H9 (cell line): ENCODE results near the gene ANP32B. TPM values are rescaled to one million over a fixed set of nuclear protein-coding genes. Genes with fewer than 3 reads are reported as not detected.

ENCODE experiments used
- DNase-seq: peaks from one replicate; pipeline ENCODE4 v3.0.0-alpha.2; 2017
- H2AFZ ChIP-seq: one replicate; pipeline ENCODE4 v1.6.1; 2013; ENCODE audit warnings: mild to moderate bottlenecking, low read length, control low read depth, moderate library complexity
- H2AK5ac ChIP-seq: 2 replicates; pipeline ENCODE4 v1.6.1; 2013; ENCODE audit warnings: low read length, control low read depth, mixed read lengths; ENCODE audit not compliant: insufficient read length
- H2BK120ac ChIP-seq: one replicate; pipeline ENCODE4 v1.6.1; 2013; ENCODE audit warnings: low read depth, mild to moderate bottlenecking, low read length, control low read depth, inconsistent platforms; ENCODE audit not compliant: poor library complexity, severe bottlenecking
- H2BK12ac ChIP-seq: 2 replicates; pipeline ENCODE4 v1.6.1; 2013; ENCODE audit warnings: low read length, control low read depth, mixed read lengths, low read depth; ENCODE audit not compliant: insufficient read length
- H2BK15ac ChIP-seq: 2 replicates; pipeline ENCODE4 v1.6.1; 2013; ENCODE audit warnings: low read depth, low read length, control low read depth
- H2BK20ac ChIP-seq: one replicate; pipeline ENCODE4 v1.6.1; 2013; ENCODE audit warnings: low read depth, mild to moderate bottlenecking, low read length, control low read depth, inconsistent platforms; ENCODE audit not compliant: poor library complexity, severe bottlenecking
- H2BK5ac ChIP-seq: 2 replicates; pipeline ENCODE4 v1.6.1; 2013; ENCODE audit warnings: low read length, control low read depth, mixed read lengths; ENCODE audit not compliant: insufficient read length
- H3K14ac ChIP-seq: 2 replicates; pipeline ENCODE4 v1.6.1; 2013; ENCODE audit warnings: low read length, control low read depth; ENCODE audit not compliant: insufficient read depth
- H3K18ac ChIP-seq: 2 replicates; pipeline ENCODE4 v1.6.1; 2013; ENCODE audit warnings: low read depth, mild to moderate bottlenecking, mixed read lengths, low read length, control low read depth; ENCODE audit not compliant: insufficient read length
- H3K23ac ChIP-seq: 2 replicates; pipeline ENCODE4 v1.6.1; 2013; ENCODE audit warnings: low read length, control low read depth, mixed read lengths, low read depth; ENCODE audit not compliant: insufficient read length
- H3K23me2 ChIP-seq: 2 replicates; pipeline ENCODE4 v1.6.1; 2013; ENCODE audit warnings: low read depth, mild to moderate bottlenecking, mixed read lengths, low read length, control low read depth; ENCODE audit not compliant: insufficient read length, poor library complexity, severe bottlenecking
- H3K27ac ChIP-seq: 2 replicates; pipeline ENCODE4 v1.5.1; 2013; ENCODE audit warnings: low read length, control low read depth, mixed read lengths, low read depth; ENCODE audit not compliant: insufficient read length
- H3K27me3 ChIP-seq: 2 replicates; pipeline ENCODE4 v1.6.1; 2013; ENCODE audit warnings: low read length, control low read depth, inconsistent platforms; ENCODE audit not compliant: insufficient read depth
- H3K4ac ChIP-seq: 2 replicates; pipeline ENCODE4 v1.6.1; 2013; ENCODE audit warnings: low read depth, mild to moderate bottlenecking, control low read depth, inconsistent platforms, low read length, moderate library complexity
- H3K4me1 ChIP-seq: 2 replicates; pipeline ENCODE4 v1.6.1; 2013; ENCODE audit warnings: low read length, control low read depth, inconsistent platforms; ENCODE audit not compliant: insufficient read depth
- H3K4me2 ChIP-seq: 2 replicates; pipeline ENCODE4 v1.6.1; 2013; ENCODE audit warnings: low read length, control low read depth, mixed read lengths; ENCODE audit not compliant: insufficient read length, insufficient read depth
- H3K56ac ChIP-seq: 2 replicates; pipeline ENCODE4 v1.6.1; 2013; ENCODE audit warnings: low read depth, mild to moderate bottlenecking, mixed read lengths, low read length, control low read depth; ENCODE audit not compliant: insufficient read length
- H3K79me1 ChIP-seq: 2 replicates; pipeline ENCODE4 v1.6.1; 2013; ENCODE audit warnings: low read depth, mild to moderate bottlenecking, moderate library complexity, low read length, control low read depth, inconsistent platforms; ENCODE audit not compliant: insufficient read depth, poor library complexity, severe bottlenecking
- H3K79me2 ChIP-seq: 2 replicates; pipeline ENCODE4 v1.6.1; 2013; ENCODE audit warnings: low read length, control low read depth, inconsistent platforms; ENCODE audit not compliant: insufficient read depth
- H3K9ac ChIP-seq: 2 replicates; pipeline ENCODE4 v1.6.1; 2013; ENCODE audit warnings: low read length, control low read depth, mixed read lengths; ENCODE audit not compliant: insufficient read length; ENCODE audit errors: extremely low read depth
- H3K9me3 ChIP-seq: one replicate; pipeline ENCODE4 v1.6.1; 2013; ENCODE audit warnings: low read depth, low read length, inconsistent platforms; ENCODE audit not compliant: control insufficient read depth
- H3T11ph ChIP-seq: one replicate; pipeline ENCODE4 v1.6.1; 2013; ENCODE audit warnings: mild to moderate bottlenecking, low read length, control low read depth, inconsistent platforms
- H4K20me1 ChIP-seq: one replicate; pipeline ENCODE4 v1.6.1; 2013; ENCODE audit not compliant: control insufficient read depth, insufficient read length, insufficient read depth
- H4K5ac ChIP-seq: 2 replicates; pipeline ENCODE4 v1.6.1; 2013; ENCODE audit warnings: low read depth, mild to moderate bottlenecking, mixed read lengths, low read length, control low read depth; ENCODE audit not compliant: insufficient read length
- H4K8ac ChIP-seq: replicated peaks from 2 replicates; pipeline ENCODE4 v1.6.1; 2013; ENCODE audit warnings: low read length, control low read depth, mixed read lengths, low read depth; ENCODE audit not compliant: insufficient read length
- H4K91ac ChIP-seq: 2 replicates; pipeline ENCODE4 v1.6.1; 2013; ENCODE audit warnings: low read depth, mild to moderate bottlenecking, moderate library complexity, mixed read lengths, low read length, control low read depth; ENCODE audit not compliant: insufficient read length
- H3K27ac Mint-ChIP-seq, 3 experiments: 2 replicates in 2 of 3; 3 replicates in 1 of 3; pipeline ENCODE4 v1.8.0; 2020 to 2021; ENCODE audit warnings: mixed read lengths in 3 of 3, mild to moderate bottlenecking in 1 of 3, moderate library complexity in 1 of 3
- H3K27me3 Mint-ChIP-seq: 2 replicates; pipeline ENCODE4 v1.8.0; 2021; ENCODE audit warnings: low read depth, mild to moderate bottlenecking, moderate library complexity, mixed read lengths
- H3K36me3 Mint-ChIP-seq, 3 experiments: 2 replicates in 2 of 3; 3 replicates in 1 of 3; pipeline ENCODE4 v1.8.0; 2020 to 2021; ENCODE audit warnings: low read depth in 3 of 3, mixed read lengths in 3 of 3; ENCODE audit not compliant: insufficient read depth in 1 of 3
- H3K4me1 Mint-ChIP-seq, 2 experiments: 2 replicates each; pipeline ENCODE4 v1.8.0; 2020; ENCODE audit warnings: mixed read lengths in 2 of 2
- H3K4me3 Mint-ChIP-seq, 2 experiments: 2 replicates in 1 of 2; 3 replicates in 1 of 2; pipeline ENCODE4 v1.8.0; 2020 to 2021; ENCODE audit warnings: mild to moderate bottlenecking in 2 of 2, mixed read lengths in 2 of 2, moderate library complexity in 1 of 2
- H3K9me3 Mint-ChIP-seq, 2 experiments: 2 replicates in 1 of 2; 3 replicates in 1 of 2; pipeline ENCODE4 v1.8.0; 2020; ENCODE audit warnings: mild to moderate bottlenecking in 2 of 2, mixed read lengths in 2 of 2, moderate library complexity in 1 of 2
- CTCF ChIP-seq: fragments of 200-600 bp; sonication (generic); conservative IDR thresholded peaks from 3 replicates; pipeline ENCODE4 v1.8.0; 2021; ENCODE audit warnings: antibody characterized with exemption, mild to moderate bottlenecking
- WGBS: extraction: QIAGEN DNeasy Blood & Tissue Kit; methylation state at CpG from one replicate; pipeline ENCODE4 v1.1.7; 2013; ENCODE audit warnings: missing lambda C conversion rate, low lambda C conversion rate, mixed read lengths; ENCODE audit not compliant: insufficient read length; ENCODE audit errors: extremely low coverage; 5-methylcytosine and 5-hydroxymethylcytosine counted together
- total RNA-seq: library from RNA; stranded (reverse); gene quantifications from 2 replicates; pipeline ENCODE4 v1.2.1, GENCODE V29; 2021

Gene ANP32B
- total RNA-seq, 1 experiment from 2014 or later, result 91.6 TPM

- no peak overlapping the region for H2BK12ac ChIP-seq
- no peak overlapping the region for H3K9ac ChIP-seq
- H3K79me1 ChIP-seq, result no peaks in the 10 kb centered on the region
- no peak overlapping the region for H3K56ac ChIP-seq
- H2BK20ac ChIP-seq, result no peak overlapping the region
- no peak overlapping the region for H4K5ac ChIP-seq
- H3K36me3 Mint-ChIP-seq, result no peaks in the 10 kb centered on the region
- no peak overlapping the region for H3K27ac Mint-ChIP-seq
- no peaks in the 10 kb centered on the region for H3K79me2 ChIP-seq
- H3K4me1 Mint-ChIP-seq, result peaks cover 6 to 10% of the 10 kb centered on the region in 2 experiments
- H3K27ac ChIP-seq, result no peak overlapping the region
- H4K8ac ChIP-seq, result no peak overlapping the region
- no peak overlapping the region for H3K23ac ChIP-seq
- no peak overlapping the region for H2AK5ac ChIP-seq
- no peaks in the 10 kb centered on the region for H3K4me1 ChIP-seq
- H2BK15ac ChIP-seq, result no peak overlapping the region
- H3K18ac ChIP-seq, result no peak overlapping the region
- H3K4ac ChIP-seq, result no peak overlapping the region
- TF ChIP-seq CTCF, result peak; percentile 88
- H3K14ac ChIP-seq, result no peak overlapping the region
- H2BK120ac ChIP-seq, result no peak overlapping the region
- no peaks in the 10 kb centered on the region for H3K9me3 ChIP-seq
- H2BK5ac ChIP-seq, result no peak overlapping the region
- no peaks in the 10 kb centered on the region for H3K9me3 Mint-ChIP-seq
- H2AFZ ChIP-seq, result no peak overlapping the region
- no peaks in the 10 kb centered on the region for H3K23me2 ChIP-seq
- H3K4me3 Mint-ChIP-seq, result no peak overlapping the region
- H3K27me3 Mint-ChIP-seq, result peaks cover 39% of the 10 kb centered on the region
- no peaks in the 10 kb centered on the region for H4K20me1 ChIP-seq
- WGBS, result no CpG with 5 or more reads among the region's 20 CpGs
- DNase-seq, result peak; percentile 84
- no peak overlapping the region for H4K91ac ChIP-seq
- H3K4me2 ChIP-seq, result peak overlapping the region; percentile 35
- H3K27me3 ChIP-seq, result no peaks in the 10 kb centered on the region
- no peak overlapping the region for H3T11ph ChIP-seq
These were observed 51.7 kb downstream of the ANP32B start for GRCh38 chr9:98034593-98035546.
